HEK293T (cell line): Measurements from ENCODE around the gene GPR148.
"Not testable (repeated sequence)": the region's sequence is repeated elsewhere in the genome, so short reads cannot be mapped to it uniquely, and the experiment has no call there.

Experiments
- ARNT ChIP-seq: fragments of 450-650 bp; IDR thresholded peaks from 2 replicates; pipeline ENCODE4 v1.6.1; 2017; ENCODE audit warnings: mild to moderate bottlenecking
- BHLHE40 ChIP-seq: fragments of 450-650 bp; IDR thresholded peaks from 2 replicates; pipeline ENCODE4 v1.6.1; 2016; ENCODE audit warnings: mild to moderate bottlenecking, moderate library complexity, borderline replicate concordance
- CTBP1 ChIP-seq: fragments of 450-650 bp; IDR thresholded peaks from 2 replicates; pipeline ENCODE4 v1.6.1; 2016; ENCODE audit warnings: borderline replicate concordance
- ELF4 ChIP-seq: fragments of 450-650 bp; IDR thresholded peaks from 2 replicates; pipeline ENCODE4 v1.6.1; 2017; ENCODE audit warnings: antibody characterized with exemption
- FOXA1 ChIP-seq: fragments of 450-650 bp; IDR thresholded peaks from 2 replicates; pipeline ENCODE4 v1.6.1; 2016; ENCODE audit warnings: mild to moderate bottlenecking
- FOXM1 ChIP-seq: fragments of 450-650 bp; IDR thresholded peaks from 2 replicates; pipeline ENCODE4 v1.6.1; 2017; ENCODE audit warnings: mild to moderate bottlenecking, borderline replicate concordance
- L3MBTL2 ChIP-seq: fragments of 450-650 bp; conservative IDR thresholded peaks from 2 replicates; pipeline ENCODE4 v1.6.1; 2016; ENCODE audit warnings: mild to moderate bottlenecking
- LEF1 ChIP-seq: fragments of 450-650 bp; IDR thresholded peaks from 2 replicates; pipeline ENCODE4 v1.6.1; 2017; ENCODE audit warnings: mild to moderate bottlenecking, borderline replicate concordance
- NFRKB ChIP-seq: fragments of 450-650 bp; IDR thresholded peaks from 2 replicates; pipeline ENCODE4 v1.6.1; 2016; ENCODE audit warnings: mild to moderate bottlenecking, moderate library complexity
- SP1 ChIP-seq: fragments of 450-650 bp; IDR thresholded peaks from 2 replicates; pipeline ENCODE4 v1.6.1; 2017
- SUZ12 ChIP-seq: fragments of 450-650 bp; IDR thresholded peaks from 2 replicates; pipeline ENCODE4 v1.6.1; 2016; ENCODE audit warnings: mild to moderate bottlenecking
- ZNF384 ChIP-seq: fragments of 450-650 bp; IDR thresholded peaks from 2 replicates; pipeline ENCODE4 v1.6.1; 2016
- TF ChIP-seq, protein P1 (sequence below): fragments of 450-650 bp; IDR thresholded peaks from 2 replicates; pipeline ENCODE4 v1.6.1; 2016

DNA sequence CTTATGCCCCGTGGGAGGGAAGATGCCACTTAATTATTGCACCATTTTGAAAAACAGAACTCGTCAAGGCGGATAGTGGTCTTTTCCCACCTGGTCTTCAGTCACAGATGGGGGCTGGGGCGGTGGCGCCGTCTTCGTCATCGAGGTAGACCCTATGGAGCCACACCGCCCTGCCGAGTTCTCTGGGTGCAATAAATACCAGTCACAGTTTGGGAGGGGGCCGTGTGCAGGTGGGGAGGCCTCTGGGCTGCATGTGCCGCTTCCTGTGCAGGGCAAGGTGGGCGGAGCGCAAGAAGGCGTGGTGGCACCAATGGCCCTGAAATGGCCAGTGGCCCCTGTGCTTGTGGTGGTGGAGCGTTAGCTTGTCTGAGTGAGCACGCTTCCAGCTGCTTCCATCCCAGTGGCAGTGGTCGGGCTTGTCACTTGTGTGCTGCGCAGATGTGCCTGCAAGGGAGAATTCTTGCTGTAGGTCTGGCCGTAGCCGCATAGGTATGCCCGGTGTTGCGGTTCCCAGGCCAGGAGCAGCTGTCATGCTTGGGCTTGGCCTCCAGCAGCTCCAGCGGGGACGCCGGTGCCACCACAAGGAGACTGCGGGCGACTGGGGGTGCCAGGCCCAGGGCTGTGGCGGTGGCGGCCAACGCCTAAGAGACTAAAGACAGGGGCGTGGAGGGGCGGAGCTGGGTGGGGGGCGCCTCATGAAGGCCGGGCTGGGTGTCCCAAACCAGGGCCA lies 36.7 kb upstream of the GPR148 start:
- not testable (repeated sequence) for TF ChIP-seq ARNT, NFRKB, CTBP1, FOXM1, SP1, BHLHE40, SUZ12, ELF4, ZNF384, FOXA1, L3MBTL2, LEF1
- TF ChIP-seq, protein P1, sequence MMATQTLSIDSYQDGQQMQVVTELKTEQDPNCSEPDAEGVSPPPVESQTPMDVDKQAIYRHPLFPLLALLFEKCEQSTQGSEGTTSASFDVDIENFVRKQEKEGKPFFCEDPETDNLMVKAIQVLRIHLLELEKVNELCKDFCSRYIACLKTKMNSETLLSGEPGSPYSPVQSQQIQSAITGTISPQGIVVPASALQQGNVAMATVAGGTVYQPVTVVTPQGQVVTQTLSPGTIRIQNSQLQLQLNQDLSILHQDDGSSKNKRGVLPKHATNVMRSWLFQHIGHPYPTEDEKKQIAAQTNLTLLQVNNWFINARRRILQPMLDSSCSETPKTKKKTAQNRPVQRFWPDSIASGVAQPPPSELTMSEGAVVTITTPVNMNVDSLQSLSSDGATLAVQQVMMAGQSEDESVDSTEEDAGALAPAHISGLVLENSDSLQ = not testable (repeated sequence)
